Mammary epithelial cell (primary cell): Measurements from ENCODE around the gene PEX11A.

ENCODE experiments used
- EZH2 ChIP-seq: IDR thresholded peaks from 2 replicates; pipeline ENCODE4 v1.6.1; 2012; ENCODE audit warnings: low read length, inconsistent platforms, borderline replicate concordance
- TF ChIP-seq, protein P1 (sequence below), 2 donors: IDR thresholded peaks in 1 of 2; conservative IDR thresholded peaks in 1 of 2; 2 replicates each; pipeline ENCODE4 v1.5.1; 2011 to 2012; ENCODE audit warnings: inconsistent platforms in 2 of 2, low read length in 2 of 2, mild to moderate bottlenecking in 2 of 2, control low read depth in 1 of 2, low read depth in 1 of 2; ENCODE audit not compliant: insufficient read depth in 1 of 2; ENCODE audit errors: extremely low read depth in 1 of 2

DNA sequence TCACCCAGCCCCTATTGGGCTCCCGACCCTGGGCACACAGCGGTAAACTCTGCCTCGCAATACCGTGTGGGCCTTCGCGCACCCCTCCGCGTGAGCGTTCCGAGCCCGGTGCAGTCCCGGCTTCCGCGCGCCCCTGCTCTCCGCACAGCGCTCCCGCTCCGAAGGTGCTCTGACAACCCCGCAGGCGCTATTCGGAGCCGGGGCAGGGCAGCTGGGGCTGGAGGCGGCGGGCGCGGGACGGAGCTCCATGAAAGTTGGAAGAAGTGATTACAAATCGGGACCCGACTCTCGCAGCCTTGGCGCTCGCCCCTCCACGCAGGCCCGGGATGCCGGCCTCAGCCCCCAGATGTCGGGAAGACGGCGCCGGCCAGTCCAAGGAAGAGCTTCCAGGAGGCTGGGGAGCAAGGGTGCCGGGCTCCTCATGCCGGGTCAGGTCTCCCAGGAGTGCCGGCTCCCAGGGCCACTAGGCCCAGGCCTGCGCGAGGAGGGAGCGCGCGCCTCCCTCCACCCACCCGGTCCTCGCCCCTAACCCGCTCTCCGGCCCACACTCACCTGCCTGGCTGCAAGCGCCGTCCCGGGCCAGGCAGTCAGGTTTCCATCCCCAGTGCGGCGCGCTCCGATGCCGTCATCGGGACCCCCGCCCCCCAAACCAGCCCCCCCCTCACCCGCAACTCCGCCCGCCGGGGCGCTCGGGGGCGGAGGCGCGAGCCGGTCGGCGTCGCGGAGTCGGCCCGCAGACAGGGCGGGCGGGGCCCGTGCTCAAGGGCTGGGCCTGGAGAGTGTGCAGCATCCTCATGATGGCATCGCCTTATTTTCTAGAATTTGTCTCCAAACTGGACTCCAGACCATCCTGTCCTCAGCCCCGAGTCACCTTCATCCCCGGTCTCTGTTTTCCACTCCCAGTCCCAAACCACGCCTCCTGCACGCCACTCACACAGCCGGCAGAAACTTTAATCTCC is 35.4 kb downstream of the PEX11A start, which contains the start of gene KIF7:
- TF ChIP-seq, protein P1, sequence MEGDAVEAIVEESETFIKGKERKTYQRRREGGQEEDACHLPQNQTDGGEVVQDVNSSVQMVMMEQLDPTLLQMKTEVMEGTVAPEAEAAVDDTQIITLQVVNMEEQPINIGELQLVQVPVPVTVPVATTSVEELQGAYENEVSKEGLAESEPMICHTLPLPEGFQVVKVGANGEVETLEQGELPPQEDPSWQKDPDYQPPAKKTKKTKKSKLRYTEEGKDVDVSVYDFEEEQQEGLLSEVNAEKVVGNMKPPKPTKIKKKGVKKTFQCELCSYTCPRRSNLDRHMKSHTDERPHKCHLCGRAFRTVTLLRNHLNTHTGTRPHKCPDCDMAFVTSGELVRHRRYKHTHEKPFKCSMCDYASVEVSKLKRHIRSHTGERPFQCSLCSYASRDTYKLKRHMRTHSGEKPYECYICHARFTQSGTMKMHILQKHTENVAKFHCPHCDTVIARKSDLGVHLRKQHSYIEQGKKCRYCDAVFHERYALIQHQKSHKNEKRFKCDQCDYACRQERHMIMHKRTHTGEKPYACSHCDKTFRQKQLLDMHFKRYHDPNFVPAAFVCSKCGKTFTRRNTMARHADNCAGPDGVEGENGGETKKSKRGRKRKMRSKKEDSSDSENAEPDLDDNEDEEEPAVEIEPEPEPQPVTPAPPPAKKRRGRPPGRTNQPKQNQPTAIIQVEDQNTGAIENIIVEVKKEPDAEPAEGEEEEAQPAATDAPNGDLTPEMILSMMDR (conservative IDR thresholded peaks at IDR 0.05 in 1 of 2, IDR thresholded peaks at IDR 0.05 in 1 of 2; ENCODE audit: extremely low read depth in 1 of 2, insufficient read depth in 1 of 2, low read depth in 1 of 2, low read length in 2 of 2) = no peak
- TF ChIP-seq EZH2 = no peak
